OCI-LY1 (cell line): ENCODE results near the gene LRRC42.
"Not testable (repeated sequence)": the region's sequence is repeated elsewhere in the genome, so short reads cannot be mapped to it uniquely, and the experiment has no call there.

Experiments used
- H2AFZ ChIP-seq: fragments of 200-600 bp; sonication (generic), shearing (Covaris generic); 2 replicates; pipeline ENCODE4 v1.6.0; 2014; ENCODE audit warnings: antibody characterized with exemption, mild to moderate bottlenecking, low read length
- H3F3A ChIP-seq: fragments of 200-600 bp; sonication (generic), shearing (Covaris generic); 2 replicates; pipeline ENCODE4 v1.6.0; 2014; ENCODE audit warnings: mild to moderate bottlenecking, antibody characterized with exemption, low read length, moderate library complexity; ENCODE audit not compliant: insufficient read depth
- H3K27ac ChIP-seq: fragments of 200-600 bp; sonication (generic); 2 replicates; pipeline ENCODE4 v1.5.1; 2014; ENCODE audit warnings: low read length, mixed run types, mild to moderate bottlenecking, low read depth; ENCODE audit not compliant: poor library complexity, severe bottlenecking
- H3K27me3 ChIP-seq: fragments of 200-600 bp; sonication (generic); 2 replicates; pipeline ENCODE4 v1.6.0; 2014; ENCODE audit warnings: antibody characterized with exemption, mild to moderate bottlenecking, low read length, moderate library complexity; ENCODE audit not compliant: insufficient read depth
- H3K36me3 ChIP-seq: fragments of 200-600 bp; sonication (generic); 2 replicates; pipeline ENCODE4 v1.6.1; 2014; ENCODE audit warnings: mild to moderate bottlenecking, antibody characterized with exemption, low read length, moderate library complexity, mixed read lengths; ENCODE audit not compliant: insufficient read depth
- H3K4me1 ChIP-seq: fragments of 200-600 bp; sonication (generic); 2 replicates; pipeline ENCODE4 v1.5.1; 2014; ENCODE audit warnings: mild to moderate bottlenecking, low read length, moderate library complexity; ENCODE audit not compliant: insufficient read depth, severe bottlenecking
- H3K4me2 ChIP-seq: fragments of 200-600 bp; sonication (generic), shearing (Covaris generic); 2 replicates; pipeline ENCODE4 v1.6.1; 2014; ENCODE audit warnings: low read length
- H3K4me3 ChIP-seq: fragments of 200-600 bp; sonication (generic); 2 replicates; pipeline ENCODE4 v1.5.1; 2014; ENCODE audit warnings: low read length, low read depth, mild to moderate bottlenecking, mixed read lengths; ENCODE audit not compliant: poor library complexity, severe bottlenecking
- H3K79me2 ChIP-seq: fragments of 200-600 bp; shearing (Covaris generic); 2 replicates; pipeline ENCODE4 v1.6.1; 2016; ENCODE audit warnings: mixed run types, low read length, mixed read lengths; ENCODE audit not compliant: insufficient read depth
- H3K9ac ChIP-seq: fragments of 200-600 bp; sonication (generic), shearing (Covaris generic); 2 replicates; pipeline ENCODE4 v1.6.1; 2014; ENCODE audit warnings: mild to moderate bottlenecking, low read length, mixed read lengths
- H3K9me2 ChIP-seq: fragments of 200-600 bp; sonication (generic), shearing (Covaris generic); 2 replicates; pipeline ENCODE4 v1.6.1; 2014; ENCODE audit warnings: low read depth, mild to moderate bottlenecking, low read length, mixed read lengths
- H3K9me3 ChIP-seq: fragments of 200-600 bp; shearing (Covaris generic); 2 replicates; pipeline ENCODE4 v1.6.1; 2014; ENCODE audit warnings: low read length, mixed read lengths
- H4K20me1 ChIP-seq: fragments of 200-600 bp; sonication (generic), shearing (Covaris generic); 2 replicates; pipeline ENCODE4 v1.6.0; 2016; ENCODE audit warnings: mild to moderate bottlenecking, low read length; ENCODE audit not compliant: insufficient read depth
- EZH2 ChIP-seq: fragments of 200-600 bp; sonication (generic), shearing (Covaris generic); IDR thresholded peaks from 2 replicates; pipeline ENCODE4 v1.8.0; 2017; ENCODE audit warnings: borderline replicate concordance, mixed run types, mild to moderate bottlenecking, antibody characterized with exemption, low read length, moderate library complexity, mixed read lengths
- TF ChIP-seq, protein P1 (sequence below): fragments of 200-600 bp; sonication (generic), shearing (Covaris generic); IDR thresholded peaks from 2 replicates; pipeline ENCODE4 v1.5.1; 2017; ENCODE audit warnings: mild to moderate bottlenecking, antibody characterized with exemption, low read length, moderate library complexity, mixed read lengths

Gene LRRC42

DNA sequence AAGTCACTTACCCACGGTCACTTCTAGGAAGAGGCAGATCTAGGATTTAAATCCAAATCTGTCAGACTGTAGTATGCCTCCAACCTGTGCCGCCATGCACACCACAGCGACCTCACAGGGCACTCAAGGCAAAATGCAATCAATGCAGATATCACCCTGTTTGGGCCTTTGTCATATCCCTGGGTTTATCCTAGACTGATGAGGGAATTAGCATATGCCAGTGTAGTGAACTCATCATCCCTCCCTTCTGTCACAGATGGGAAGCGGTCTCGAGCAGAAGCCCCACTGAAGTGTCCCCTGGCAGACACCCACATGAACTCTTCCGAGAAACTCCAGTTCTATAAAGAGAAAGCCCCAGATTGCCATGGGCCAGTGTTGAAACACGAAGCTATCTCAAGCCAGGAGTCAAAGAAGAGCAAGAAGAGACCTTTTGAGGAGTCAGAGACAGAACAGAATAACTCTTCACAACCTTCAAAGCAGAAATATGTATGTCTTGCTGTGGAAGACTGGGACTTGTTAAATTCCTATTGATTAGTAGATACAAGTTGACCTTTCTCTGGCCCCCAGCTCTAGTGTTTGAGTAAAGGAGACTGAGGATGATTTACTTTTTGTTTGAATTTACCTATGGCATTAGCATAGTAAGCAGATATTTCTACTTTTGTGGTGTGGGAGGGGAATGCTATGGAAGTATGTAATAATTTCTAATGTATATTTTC is 21.4 kb downstream of the LRRC42 start:
- Histone ChIP-seq H3F3A (no peaks in the 10 kb centered on the region), H3K36me3 (peaks cover 43% of the 10 kb centered on the region; the same call in 1 of the 2 replicates), H4K20me1 (no peaks in the 10 kb centered on the region), H3K9me2 (no peaks in the 10 kb centered on the region), H3K27me3 (no peaks in the 10 kb centered on the region), H3K9me3 (no peaks in the 10 kb centered on the region), H2AFZ (no peak overlapping the region), H3K4me1 (no peaks in the 10 kb centered on the region), H3K4me3 (no peak overlapping the region), H3K4me2 (no peak overlapping the region), H3K9ac (no peak overlapping the region), H3K79me2 (no peaks in the 10 kb centered on the region), H3K27ac (no peak overlapping the region)
- TF ChIP-seq EZH2, result no peak
- TF ChIP-seq, protein P1, sequence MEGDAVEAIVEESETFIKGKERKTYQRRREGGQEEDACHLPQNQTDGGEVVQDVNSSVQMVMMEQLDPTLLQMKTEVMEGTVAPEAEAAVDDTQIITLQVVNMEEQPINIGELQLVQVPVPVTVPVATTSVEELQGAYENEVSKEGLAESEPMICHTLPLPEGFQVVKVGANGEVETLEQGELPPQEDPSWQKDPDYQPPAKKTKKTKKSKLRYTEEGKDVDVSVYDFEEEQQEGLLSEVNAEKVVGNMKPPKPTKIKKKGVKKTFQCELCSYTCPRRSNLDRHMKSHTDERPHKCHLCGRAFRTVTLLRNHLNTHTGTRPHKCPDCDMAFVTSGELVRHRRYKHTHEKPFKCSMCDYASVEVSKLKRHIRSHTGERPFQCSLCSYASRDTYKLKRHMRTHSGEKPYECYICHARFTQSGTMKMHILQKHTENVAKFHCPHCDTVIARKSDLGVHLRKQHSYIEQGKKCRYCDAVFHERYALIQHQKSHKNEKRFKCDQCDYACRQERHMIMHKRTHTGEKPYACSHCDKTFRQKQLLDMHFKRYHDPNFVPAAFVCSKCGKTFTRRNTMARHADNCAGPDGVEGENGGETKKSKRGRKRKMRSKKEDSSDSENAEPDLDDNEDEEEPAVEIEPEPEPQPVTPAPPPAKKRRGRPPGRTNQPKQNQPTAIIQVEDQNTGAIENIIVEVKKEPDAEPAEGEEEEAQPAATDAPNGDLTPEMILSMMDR, result no peak

DNA sequence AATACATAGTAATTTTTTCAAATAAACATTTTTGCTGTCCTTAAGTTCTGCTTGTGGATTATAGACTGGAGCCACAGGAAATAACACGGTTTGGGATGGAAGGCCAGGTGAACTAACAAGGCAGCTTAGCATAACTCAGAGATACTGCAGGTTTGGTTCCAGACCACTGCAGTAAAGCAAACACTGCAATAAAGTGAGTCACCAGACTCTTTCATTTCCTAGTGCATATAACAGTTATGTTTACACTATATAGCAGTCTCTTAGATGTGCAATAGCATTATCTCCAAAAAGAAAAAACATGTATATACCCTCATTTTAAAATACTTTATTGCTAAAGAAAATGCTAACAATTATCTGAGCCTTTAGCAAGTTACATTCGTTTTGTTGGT is 22.0 kb downstream of the LRRC42 start:
- no peaks in the 10 kb centered on the region for H3K4me1 ChIP-seq
- H3K79me2 ChIP-seq, result no peaks in the 10 kb centered on the region
- no peak overlapping the region for H3K9ac ChIP-seq
- peaks cover 38% of the 10 kb centered on the region; the same call in 1 of the 2 replicates for H3K36me3 ChIP-seq
- H3K27me3 ChIP-seq, result no peaks in the 10 kb centered on the region
- H3K9me2 ChIP-seq, result no peaks in the 10 kb centered on the region
- H3K4me3 ChIP-seq, result no peak overlapping the region
- no peaks in the 10 kb centered on the region for H3K9me3 ChIP-seq
- H3F3A ChIP-seq, result no peaks in the 10 kb centered on the region
- no peaks in the 10 kb centered on the region for H4K20me1 ChIP-seq
- TF ChIP-seq, protein P1, result no peak
- no peak for TF ChIP-seq EZH2
- H3K27ac ChIP-seq, result no peak overlapping the region
- H2AFZ ChIP-seq, result no peak overlapping the region
- H3K4me2 ChIP-seq, result no peak overlapping the region

DNA sequence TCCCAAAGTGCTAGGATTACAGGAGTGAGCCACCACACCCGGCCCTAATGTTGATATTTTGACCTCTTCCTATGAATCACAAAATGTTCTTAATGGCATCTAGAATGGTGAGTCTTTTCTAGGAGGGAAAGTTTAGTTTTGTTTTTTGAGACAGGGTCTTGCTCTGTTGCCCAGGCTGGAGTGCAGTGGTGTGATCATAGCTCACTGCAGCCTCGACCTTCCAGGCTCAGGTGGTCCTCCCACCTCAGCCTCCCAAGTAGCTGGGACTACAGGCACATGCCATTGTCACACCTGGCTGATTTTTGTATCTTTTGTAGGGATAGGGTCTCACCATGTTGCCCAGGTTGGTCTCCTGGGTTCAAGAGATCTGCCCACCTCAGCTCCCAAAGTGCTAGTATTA is 23.2 kb downstream of the LRRC42 start:
- not testable (repeated sequence) for H3K79me2 ChIP-seq, H3K27ac ChIP-seq, H3K4me1 ChIP-seq, H3K9me2 ChIP-seq, H3K27me3 ChIP-seq, H3K4me3 ChIP-seq, H4K20me1 ChIP-seq, H3K9me3 ChIP-seq, H3F3A ChIP-seq, H2AFZ ChIP-seq, H3K4me2 ChIP-seq, H3K9ac ChIP-seq
- peaks cover 36% of the 10 kb centered on the region for H3K36me3 ChIP-seq

DNA sequence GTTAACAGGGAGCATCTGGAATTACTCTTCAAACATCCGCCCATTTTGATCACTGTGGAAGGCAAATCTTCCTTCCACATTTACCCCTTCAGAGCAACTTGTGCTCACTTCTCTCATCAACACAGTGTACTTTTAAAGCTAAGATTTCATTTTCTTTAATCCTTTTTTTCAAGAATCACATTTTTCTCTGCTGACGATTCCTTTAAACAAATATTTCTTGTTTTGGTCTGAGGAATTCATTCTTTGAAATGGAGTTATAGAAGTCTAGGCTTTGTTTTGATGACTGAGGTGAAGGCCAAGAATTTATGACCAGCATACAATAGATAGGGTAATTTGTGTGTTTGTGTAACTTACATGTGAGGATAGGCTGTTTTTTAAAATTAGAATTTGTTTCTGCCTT is 25.6 kb downstream of the LRRC42 start:
- Histone ChIP-seq H3K9me3 (no peaks in the 10 kb centered on the region), H3K79me2 (no peaks in the 10 kb centered on the region), H3K27me3 (no peaks in the 10 kb centered on the region), H4K20me1 (no peaks in the 10 kb centered on the region), H3K27ac (no peak overlapping the region), H3K9me2 (no peaks in the 10 kb centered on the region), H3K4me2 (no peak overlapping the region), H3K4me1 (no peaks in the 10 kb centered on the region), H3F3A (no peaks in the 10 kb centered on the region), H2AFZ (no peak overlapping the region), H3K36me3 (peaks cover 25% of the 10 kb centered on the region), H3K4me3 (no peak overlapping the region), H3K9ac (no peak overlapping the region)
- no peak for TF ChIP-seq EZH2
- TF ChIP-seq, protein P1, result no peak
